ENCODE data around the gene INTS15. TPM values are rescaled to one million over a fixed set of nuclear protein-coding genes. Genes with fewer than 3 reads are reported as not detected.

The INTS15 gene
- total and polyA plus RNA-seq, 10 of the 15 experiments (the other 5 are each of a cell fraction or from before 2014, with no cell fraction given) = 0.89 to 28.2 (median 16.8) TPM

GRCh38 chr7:6588566-6588965 is 1.3 kb upstream of the INTS15 start (continued):
- no peak for TF ChIP-seq ZNF217 (IDR thresholded peaks at IDR 0.05)

DNA sequence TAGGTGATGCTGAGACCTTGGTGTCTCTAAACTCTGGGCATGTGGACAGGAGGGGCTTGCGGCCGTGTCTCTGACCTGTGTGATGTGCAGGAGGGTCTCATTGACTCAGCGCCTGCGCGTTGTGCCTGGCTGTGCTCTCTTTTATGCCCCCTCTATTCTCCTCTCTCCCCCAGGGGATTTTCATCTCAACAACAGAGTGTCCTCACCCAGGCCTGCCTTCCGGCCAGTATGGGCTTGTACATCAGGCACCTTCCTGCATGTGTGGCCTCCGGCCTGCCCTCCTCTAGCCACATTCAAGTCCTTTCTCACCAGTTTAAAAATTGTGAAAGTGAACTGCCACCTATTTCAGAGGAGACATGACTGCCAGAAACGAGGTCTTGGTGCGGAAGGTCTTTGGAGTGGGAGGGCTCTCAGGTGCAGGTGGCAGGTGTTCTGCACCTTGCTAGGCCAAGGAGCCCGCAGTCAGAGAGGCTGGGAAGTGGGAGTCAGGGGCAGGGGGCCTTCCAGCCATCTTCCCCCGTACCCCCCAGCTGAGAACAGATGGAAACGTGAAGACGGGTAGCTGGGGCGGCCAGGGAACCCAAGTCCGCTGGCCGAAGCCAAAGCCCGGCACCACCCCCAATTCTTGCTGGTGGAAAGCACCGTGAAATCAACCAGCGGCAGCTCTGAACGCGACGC is 531 bp upstream of the INTS15 start:
- no peaks in the 10 kb centered on the region for H3K27me3 ChIP-seq (replicated peaks in 1 of 2; ENCODE audit: control insufficient read depth in 2 of 2, insufficient read depth in 2 of 2, low read length in 1 of 2)
- intact Hi-C loops (cut with micrococcal nuclease; ENCODE audit: unreplicated experiment) = loop anchor here (10.0 kb wide), 1 partner anchor 734 kb away; no protein-coding TSS in a partner anchor
- peaks cover 14% of the 10 kb centered on the region for H3K79me2 ChIP-seq (ENCODE audit: control insufficient read depth, insufficient read depth, low read length)
- H2AFZ ChIP-seq (ENCODE audit: control insufficient read depth, low read depth, low read length) = peak overlapping the region; percentile 57
- 38% methylated on average over 22 of the region's 22 CpGs for WGBS (ENCODE audit: insufficient coverage, insufficient replicate concordance, low lambda C conversion rate, missing lambda C conversion rate)
- H4K20me1 ChIP-seq (ENCODE audit: control insufficient read depth, insufficient read depth) = no peaks in the 10 kb centered on the region; the same call in 1 of the 2 replicates
- in situ Hi-C loops (cut with MboI) = no loop called here
- DNase-seq (ENCODE audit: low read depth, low spot score) (no peak), FAIRE-seq (no peak), ATAC-seq (no peak)
- H3K4me3 ChIP-seq = peak overlapping the region; percentile 7; the same call in 1 of the 2 replicates
- ChIA-PET CTCF (interaction anchor here (0.7 to 3.5 kb wide), 3 partner anchors 9 to 73 kb away, joined by 4 to 12 read pairs (median 5); no protein-coding TSS in a partner anchor), SMC1A (ENCODE audit: uncharacterized antibody, unreplicated experiment) (interaction anchor here (1.0 to 1.8 kb wide), 3 partner anchors 15 to 73 kb away, joined by 4 read pairs; no protein-coding TSS in a partner anchor), POLR2A (interaction anchor here (0.6 to 2.6 kb wide), 3 partner anchors 9 to 142 kb away, joined by 3 to 11 read pairs (median 7); partner anchors contain the start of gene DAGLB), RAD21 (ENCODE audit: unreplicated experiment) (interaction anchor here (0.9 to 1.0 kb wide), 2 partner anchors 12 to 136 kb away, joined by 3 read pairs; no protein-coding TSS in a partner anchor)
- H3K4me2 ChIP-seq (ENCODE audit: control insufficient read depth, insufficient read depth) = peak overlapping the region; percentile 44; the same call in 1 of the 2 replicates
- no peak for TF ChIP-seq REST (IDR thresholded peaks at IDR 0.05; ENCODE audit: low read depth, low read length)
- TF ChIP-seq NR2C1 (IDR thresholded peaks at IDR 0.05) = no peak
- TF ChIP-seq BRCA1 (IDR thresholded peaks at IDR 0.05; ENCODE audit: low read depth, low read length) = no peak
- TF ChIP-seq, protein P1, sequence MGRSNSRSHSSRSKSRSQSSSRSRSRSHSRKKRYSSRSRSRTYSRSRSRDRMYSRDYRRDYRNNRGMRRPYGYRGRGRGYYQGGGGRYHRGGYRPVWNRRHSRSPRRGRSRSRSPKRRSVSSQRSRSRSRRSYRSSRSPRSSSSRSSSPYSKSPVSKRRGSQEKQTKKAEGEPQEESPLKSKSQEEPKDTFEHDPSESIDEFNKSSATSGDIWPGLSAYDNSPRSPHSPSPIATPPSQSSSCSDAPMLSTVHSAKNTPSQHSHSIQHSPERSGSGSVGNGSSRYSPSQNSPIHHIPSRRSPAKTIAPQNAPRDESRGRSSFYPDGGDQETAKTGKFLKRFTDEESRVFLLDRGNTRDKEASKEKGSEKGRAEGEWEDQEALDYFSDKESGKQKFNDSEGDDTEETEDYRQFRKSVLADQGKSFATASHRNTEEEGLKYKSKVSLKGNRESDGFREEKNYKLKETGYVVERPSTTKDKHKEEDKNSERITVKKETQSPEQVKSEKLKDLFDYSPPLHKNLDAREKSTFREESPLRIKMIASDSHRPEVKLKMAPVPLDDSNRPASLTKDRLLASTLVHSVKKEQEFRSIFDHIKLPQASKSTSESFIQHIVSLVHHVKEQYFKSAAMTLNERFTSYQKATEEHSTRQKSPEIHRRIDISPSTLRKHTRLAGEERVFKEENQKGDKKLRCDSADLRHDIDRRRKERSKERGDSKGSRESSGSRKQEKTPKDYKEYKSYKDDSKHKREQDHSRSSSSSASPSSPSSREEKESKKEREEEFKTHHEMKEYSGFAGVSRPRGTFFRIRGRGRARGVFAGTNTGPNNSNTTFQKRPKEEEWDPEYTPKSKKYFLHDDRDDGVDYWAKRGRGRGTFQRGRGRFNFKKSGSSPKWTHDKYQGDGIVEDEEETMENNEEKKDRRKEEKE (IDR thresholded peaks at IDR 0.05) = no peak
- TF ChIP-seq HDAC6 (IDR thresholded peaks at IDR 0.05; ENCODE audit: unreplicated experiment) = no peak
- TF ChIP-seq SMC3 (IDR thresholded peaks at IDR 0.05; ENCODE audit: borderline replicate concordance, low read length) = no peak
- TF ChIP-seq ATF7 (IDR thresholded peaks at IDR 0.05; ENCODE audit: low read depth) = no peak
- no peak for TF ChIP-seq RFX5 (IDR thresholded peaks at IDR 0.05; ENCODE audit: low read depth, low read length)
- peak in 1 of 2 experiments; percentile 1; a peak in 1 of 4 replicates for TF ChIP-seq SRF (IDR thresholded peaks at IDR 0.05; ENCODE audit: low read depth in 2 of 2, low read length in 2 of 2)
- TF ChIP-seq CREB1 (IDR thresholded peaks at IDR 0.05; ENCODE audit: low read depth) = no peak
- TF ChIP-seq HDGF (IDR thresholded peaks at IDR 0.05) = peak; percentile 36; the same call in 1 of the 2 replicates
- TF ChIP-seq TAF1 (IDR thresholded peaks at IDR 0.05; ENCODE audit: borderline replicate concordance, low read depth, low read length) = no peak
- peak overlapping the region; percentile 7; the same call in 1 of the 2 replicates for H3K9ac ChIP-seq (ENCODE audit: control insufficient read depth, insufficient read depth, low read length)
- no peaks in the 10 kb centered on the region for H3K9me3 ChIP-seq (replicated peaks; ENCODE audit: control insufficient read depth, insufficient read depth, low read length)
- H3K4me1 ChIP-seq (ENCODE audit: control insufficient read depth, insufficient read depth, low read length) = peaks cover 10% of the 10 kb centered on the region
- peaks cover 3 to 12% of the 10 kb centered on the region in 2 experiments; a peak in 3 of 4 replicates for H3K36me3 ChIP-seq (ENCODE audit: control insufficient read depth in 2 of 2, insufficient read depth in 2 of 2, low read length in 1 of 2)
- H3K27ac ChIP-seq (ENCODE audit: control insufficient read depth, insufficient read depth) = no peak overlapping the region
- BruUV-seq (replicated peaks) = no TSS peak
